Spleen (tissue), 7 donors: ENCODE measurements around the gene GAPDHS.

Experiments used
- CTCF ChIP-seq, 11 experiments: fragments of 200-600 bp in 7 of 11; fragments of 450-650 bp in 4 of 11; sonication (generic) in 4 of 11; IDR thresholded peaks in 8 of 11; conservative IDR thresholded peaks in 3 of 11; 1 replicate in 7 of 11; 2 replicates in 4 of 11; pipeline versions ENCODE4 v1.4.0 to v1.8.0; 2016 to 2021; ENCODE audit warnings: antibody characterized with exemption in 11 of 11, inconsistent platforms in 4 of 11, mild to moderate bottlenecking in 1 of 11
- POLR2A ChIP-seq, 3 donors: fragments of 450-650 bp; IDR thresholded peaks; one replicate each; pipeline ENCODE4 v1.5.1; 2017; ENCODE audit warnings: antibody characterized with exemption in 3 of 3, mild to moderate bottlenecking in 1 of 3
- POLR2AphosphoS5 ChIP-seq, 3 donors: sonication (generic); formaldehyde crosslinking; IDR thresholded peaks; one replicate each; pipeline ENCODE4 v1.5.1; 2017; ENCODE audit warnings: antibody characterized with exemption in 3 of 3
- donor health status: DM: no; HTN: no; CAD: no; lungs with moderate emphysema.
- donor health status: DM: no; HTN: no; CAD: no.
- donor health status: DM: no; HTN: no; CAD: no.

- TF ChIP-seq CTCF (IDR thresholded peaks at IDR 0.05 in 8 of 11, conservative IDR thresholded peaks at IDR 0.05 in 3 of 11) (no peak), POLR2AphosphoS5 (IDR thresholded peaks at IDR 0.05) (no peak), POLR2A (IDR thresholded peaks at IDR 0.05) (no peak)
Measured at GRCh38 chr19:35533201-35533821, at the start of gene GAPDHS.
